H1 (cell line): ENCODE measurements around the gene COLEC11.

Source experiments
- CBX8 ChIP-seq: fragments of 300-800, 300-1000 bp; sonication (generic); IDR thresholded peaks from 2 replicates; pipeline ENCODE4 v1.7.1; 2016; ENCODE audit warnings: low read depth, low read length, borderline replicate concordance
- EP300 ChIP-seq, 2 experiments: IDR thresholded peaks; 1 replicate in 1 of 2; 2 replicates in 1 of 2; pipeline ENCODE4 v1.6.1; 2011 to 2012; ENCODE audit warnings: low read depth in 2 of 2, low read length in 2 of 2, mild to moderate bottlenecking in 2 of 2, borderline replicate concordance in 1 of 2, inconsistent platforms in 1 of 2, moderate library complexity in 1 of 2
- GTF2F1 ChIP-seq: IDR thresholded peaks from 2 replicates; pipeline ENCODE4 v1.6.1; 2012; ENCODE audit warnings: low read depth, low read length, improper control_type of control experiment, borderline replicate concordance
- HDAC6 ChIP-seq: IDR thresholded peaks from one replicate; pipeline ENCODE4 v1.7.1; 2012; ENCODE audit warnings: low read depth, mild to moderate bottlenecking, inconsistent platforms, low read length, moderate library complexity
- POLR2A ChIP-seq, 2 experiments: IDR thresholded peaks; 1 replicate in 1 of 2; 2 replicates in 1 of 2; pipeline ENCODE4 v1.6.1; 2011; ENCODE audit warnings: low read depth in 2 of 2, low read length in 2 of 2, mild to moderate bottlenecking in 2 of 2; ENCODE audit errors: control extremely low read depth in 1 of 2
- POLR2AphosphoS5 ChIP-seq: IDR thresholded peaks from 2 replicates; pipeline ENCODE4 v1.6.1; 2011; ENCODE audit warnings: low read depth, low read length
- SIN3A ChIP-seq, 2 experiments: IDR thresholded peaks in 1 of 2; conservative IDR thresholded peaks in 1 of 2; 2 replicates each; pipeline ENCODE4 v1.6.1; 2011 to 2012; ENCODE audit warnings: low read length in 2 of 2, improper control_type of control experiment in 1 of 2, low read depth in 1 of 2, mild to moderate bottlenecking in 1 of 2
- SP4 ChIP-seq: IDR thresholded peaks from 2 replicates; pipeline ENCODE4 v1.6.1; 2012; ENCODE audit warnings: low read length, inconsistent platforms
- SUZ12 ChIP-seq: fragments of 200-600 bp; sonication (generic); IDR thresholded peaks from 2 replicates; pipeline ENCODE4 v1.6.1; 2012; ENCODE audit warnings: mild to moderate bottlenecking, inconsistent platforms, low read length, moderate library complexity, mixed read lengths
- TEAD4 ChIP-seq: IDR thresholded peaks from 2 replicates; pipeline ENCODE4 v1.6.1; 2012; ENCODE audit warnings: low read depth, low read length, inconsistent platforms, mixed read lengths
- ZNF274 ChIP-seq: IDR thresholded peaks from 2 replicates; pipeline ENCODE4 v1.7.0; 2012; ENCODE audit warnings: low read length, borderline replicate concordance; ENCODE audit errors: extremely low read depth
- TF ChIP-seq, protein P1 (sequence below), 3 experiments: IDR thresholded peaks; 1 replicate in 2 of 3; 2 replicates in 1 of 3; pipeline versions ENCODE4 v1.5.1 to v1.6.1; 2011; ENCODE audit warnings: low read length in 3 of 3, mild to moderate bottlenecking in 3 of 3, inconsistent platforms in 2 of 3, low read depth in 1 of 3, moderate library complexity in 1 of 3; ENCODE audit not compliant: insufficient read depth in 1 of 3; ENCODE audit errors: control extremely low read depth in 1 of 3
- TF ChIP-seq, protein P2 (sequence below): IDR thresholded peaks from 2 replicates; pipeline ENCODE4 v1.6.1; 2011; ENCODE audit warnings: low read length, improper control_type of control experiment
- TF ChIP-seq, protein P3 (sequence below): IDR thresholded peaks from 2 replicates; pipeline ENCODE4 v1.6.1; 2011; ENCODE audit warnings: low read depth, mild to moderate bottlenecking, low read length; ENCODE audit not compliant: insufficient read depth

DNA sequence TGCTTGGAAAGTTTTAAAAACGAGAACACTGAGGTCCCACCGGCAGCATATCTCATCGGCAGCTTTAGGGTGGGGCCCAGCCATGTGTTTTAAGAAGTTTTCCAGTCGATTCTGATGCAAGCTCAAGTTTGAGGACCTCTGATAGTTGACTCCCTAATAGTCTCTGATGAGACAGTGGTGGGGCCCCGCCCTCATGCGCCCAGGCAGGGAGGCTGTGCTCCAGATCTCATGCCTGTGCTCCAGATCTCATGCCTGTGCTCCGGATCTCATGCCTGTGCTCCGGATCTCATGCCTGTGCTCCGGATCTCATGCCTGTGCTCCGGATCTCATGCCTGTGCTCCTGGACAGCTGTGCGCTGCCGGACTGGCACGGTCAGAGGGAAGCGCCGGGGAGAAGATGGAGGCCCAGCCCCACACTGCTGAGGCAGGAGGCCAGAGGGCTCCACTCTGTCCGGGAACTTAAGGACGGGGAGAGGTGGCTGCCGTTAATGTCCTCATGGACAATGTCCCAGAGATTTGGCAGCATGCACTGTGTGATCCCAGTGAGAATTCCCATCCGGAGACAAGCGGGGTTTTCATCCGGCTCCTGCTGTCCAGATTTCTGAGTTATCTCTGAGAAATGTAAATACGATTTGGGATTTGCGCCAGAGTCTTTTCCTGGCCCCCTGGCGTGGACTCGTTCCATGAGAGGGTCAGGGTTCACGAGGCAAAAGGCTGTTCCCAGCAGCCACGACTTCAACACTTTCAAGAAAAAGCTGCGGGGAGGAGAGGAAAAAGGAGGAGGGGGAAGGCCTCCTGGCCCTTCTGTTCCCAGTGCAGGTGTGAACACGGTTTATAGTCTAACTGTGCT, 9.4 kb upstream of the COLEC11 start:
- no peak for TF ChIP-seq HDAC6
- TF ChIP-seq SP4 = no peak
- TF ChIP-seq POLR2AphosphoS5 = no peak
- no peak for TF ChIP-seq TEAD4
- TF ChIP-seq, protein P1, sequence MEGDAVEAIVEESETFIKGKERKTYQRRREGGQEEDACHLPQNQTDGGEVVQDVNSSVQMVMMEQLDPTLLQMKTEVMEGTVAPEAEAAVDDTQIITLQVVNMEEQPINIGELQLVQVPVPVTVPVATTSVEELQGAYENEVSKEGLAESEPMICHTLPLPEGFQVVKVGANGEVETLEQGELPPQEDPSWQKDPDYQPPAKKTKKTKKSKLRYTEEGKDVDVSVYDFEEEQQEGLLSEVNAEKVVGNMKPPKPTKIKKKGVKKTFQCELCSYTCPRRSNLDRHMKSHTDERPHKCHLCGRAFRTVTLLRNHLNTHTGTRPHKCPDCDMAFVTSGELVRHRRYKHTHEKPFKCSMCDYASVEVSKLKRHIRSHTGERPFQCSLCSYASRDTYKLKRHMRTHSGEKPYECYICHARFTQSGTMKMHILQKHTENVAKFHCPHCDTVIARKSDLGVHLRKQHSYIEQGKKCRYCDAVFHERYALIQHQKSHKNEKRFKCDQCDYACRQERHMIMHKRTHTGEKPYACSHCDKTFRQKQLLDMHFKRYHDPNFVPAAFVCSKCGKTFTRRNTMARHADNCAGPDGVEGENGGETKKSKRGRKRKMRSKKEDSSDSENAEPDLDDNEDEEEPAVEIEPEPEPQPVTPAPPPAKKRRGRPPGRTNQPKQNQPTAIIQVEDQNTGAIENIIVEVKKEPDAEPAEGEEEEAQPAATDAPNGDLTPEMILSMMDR (IDR thresholded peaks at IDR 0.05; ENCODE audit: control extremely low read depth in 1 of 3, insufficient read depth in 1 of 3, low read depth in 1 of 3, low read length in 3 of 3) = no peak
- TF ChIP-seq ZNF274 = no peak
- TF ChIP-seq, protein P2, sequence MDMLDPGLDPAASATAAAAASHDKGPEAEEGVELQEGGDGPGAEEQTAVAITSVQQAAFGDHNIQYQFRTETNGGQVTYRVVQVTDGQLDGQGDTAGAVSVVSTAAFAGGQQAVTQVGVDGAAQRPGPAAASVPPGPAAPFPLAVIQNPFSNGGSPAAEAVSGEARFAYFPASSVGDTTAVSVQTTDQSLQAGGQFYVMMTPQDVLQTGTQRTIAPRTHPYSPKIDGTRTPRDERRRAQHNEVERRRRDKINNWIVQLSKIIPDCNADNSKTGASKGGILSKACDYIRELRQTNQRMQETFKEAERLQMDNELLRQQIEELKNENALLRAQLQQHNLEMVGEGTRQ = no peak
- no peak for TF ChIP-seq EP300 (IDR thresholded peaks at IDR 0.05; ENCODE audit: borderline replicate concordance in 1 of 2, low read depth in 2 of 2, low read length in 2 of 2)
- no peak for TF ChIP-seq POLR2A (IDR thresholded peaks at IDR 0.05; ENCODE audit: control extremely low read depth in 1 of 2, low read depth in 2 of 2, low read length in 2 of 2)
- no peak for TF ChIP-seq SIN3A (conservative IDR thresholded peaks at IDR 0.05 in 1 of 2, IDR thresholded peaks at IDR 0.05 in 1 of 2; ENCODE audit: low read depth in 1 of 2, low read length in 2 of 2)
- no peak for TF ChIP-seq SUZ12
- TF ChIP-seq CBX8 = no peak
- TF ChIP-seq, protein P3, sequence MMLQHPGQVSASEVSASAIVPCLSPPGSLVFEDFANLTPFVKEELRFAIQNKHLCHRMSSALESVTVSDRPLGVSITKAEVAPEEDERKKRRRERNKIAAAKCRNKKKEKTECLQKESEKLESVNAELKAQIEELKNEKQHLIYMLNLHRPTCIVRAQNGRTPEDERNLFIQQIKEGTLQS = no peak
- no peak for TF ChIP-seq GTF2F1
